SK-N-SH (cell line): ENCODE measurements around the gene LRSAM1. TPM values are rescaled to one million over a fixed set of nuclear protein-coding genes. Genes with fewer than 3 reads are reported as not detected.
A peak's percentile ranks its signal among the peaks of the same experiment; 100 is the strongest.

Experiments used
- CTCF ChIA-PET: fragments of 300-600, 350-600 bp; formaldehyde crosslinking; extraction: SDS; loops from one replicate; lab custom pipeline; 2021; lab: Yijun Ruan, JAX
- POLR2A ChIA-PET: fragments of 350-600 bp; sonication (Branson Sonifier 250); formaldehyde crosslinking; extraction: SDS; loops from one replicate; lab custom pipeline; 2020; ENCODE audit warnings: antibody characterized with exemption, inconsistent platforms; lab: Yijun Ruan, JAX
- DNase-seq: peaks from one replicate; pipeline ENCODE4 v3.0.0; 2012
- H2AFZ ChIP-seq: fragments of 200-600 bp; sonication (generic); 2 replicates; pipeline ENCODE4 v1.8.1; 2016; ENCODE audit warnings: antibody characterized with exemption, mild to moderate bottlenecking, low read depth
- H3F3A ChIP-seq: fragments of 200-600 bp; sonication (generic); replicated peaks from 2 replicates; pipeline ENCODE3; 2016; ENCODE audit warnings: antibody characterized with exemption, mild to moderate bottlenecking; ENCODE audit not compliant: insufficient read depth
- H3K27ac ChIP-seq, 2 experiments: fragments of 200-500 bp in 1 of 2; fragments of 200-600 bp in 1 of 2; sonication (Bioruptor generic) in 1 of 2; sonication (generic), shearing (Covaris generic) in 1 of 2; 2 replicates each; pipeline versions ENCODE4 v1.5.1 to v1.6.1; 2014 to 2016; ENCODE audit warnings: low read depth in 2 of 2, inconsistent platforms in 1 of 2, low read length in 1 of 2, mild to moderate bottlenecking in 1 of 2, mixed read lengths in 1 of 2
- H3K27me3 ChIP-seq: fragments of 200-600 bp; sonication (generic), shearing (Covaris generic); 2 replicates; pipeline ENCODE4 v1.6.1; 2016; ENCODE audit warnings: mixed run types; ENCODE audit not compliant: insufficient read depth
- H3K36me3 ChIP-seq, 2 experiments: fragments of 200-500 bp in 1 of 2; fragments of 200-600 bp in 1 of 2; sonication (Bioruptor generic) in 1 of 2; sonication (generic) in 1 of 2; replicated peaks in 1 of 2; 2 replicates each; pipeline versions ENCODE3 to v1.5.1; 2014 to 2016; ENCODE audit warnings: low read length in 1 of 2, mild to moderate bottlenecking in 1 of 2; ENCODE audit not compliant: insufficient read depth in 2 of 2, control insufficient read depth in 1 of 2
- H3K4me1 ChIP-seq, 2 experiments: fragments of 200-500 bp in 1 of 2; fragments of 200-600 bp in 1 of 2; sonication (Bioruptor generic) in 1 of 2; sonication (generic), shearing (Covaris generic) in 1 of 2; 2 replicates each; pipeline versions ENCODE4 v1.5.1 to v1.6.1; 2014 to 2016; ENCODE audit warnings: low read depth in 1 of 2, low read length in 1 of 2, mixed run types in 1 of 2; ENCODE audit not compliant: insufficient read depth in 2 of 2, control insufficient read depth in 1 of 2
- H3K4me2 ChIP-seq: fragments of 200-600 bp; sonication (generic), shearing (Covaris generic); 2 replicates; pipeline ENCODE4 v1.6.1; 2017; ENCODE audit warnings: mixed run types
- H3K4me3 ChIP-seq, 2 experiments: fragments of 200-500 bp in 1 of 2; fragments of 200-600 bp in 1 of 2; sonication (Bioruptor generic) in 1 of 2; sonication (generic), shearing (Covaris generic) in 1 of 2; 2 replicates each; pipeline versions ENCODE4 v1.5.1 to v1.8.1; 2014 to 2016; ENCODE audit warnings: low read depth in 2 of 2, inconsistent platforms in 1 of 2, low read length in 1 of 2, mild to moderate bottlenecking in 1 of 2, mixed read lengths in 1 of 2, moderate library complexity in 1 of 2
- H3K79me2 ChIP-seq: fragments of 200-600 bp; sonication (generic); 2 replicates; pipeline ENCODE4 v1.8.1; 2017; ENCODE audit warnings: mild to moderate bottlenecking; ENCODE audit not compliant: insufficient read depth
- H3K9ac ChIP-seq: fragments of 200-600 bp; sonication (generic); 2 replicates; pipeline ENCODE4 v1.6.1; 2017; ENCODE audit warnings: mixed run types
- H3K9me2 ChIP-seq: fragments of 200-600 bp; sonication (generic); 2 replicates; pipeline ENCODE4 v1.6.1; 2017; ENCODE audit warnings: mixed run types
- H3K9me3 ChIP-seq: fragments of 200-600 bp; sonication (generic); 2 replicates; pipeline ENCODE4 v1.6.1; 2017; ENCODE audit warnings: mixed run types, mild to moderate bottlenecking, moderate library complexity
- H4K20me1 ChIP-seq: fragments of 200-600 bp; sonication (generic); 2 replicates; pipeline ENCODE4 v1.6.1; 2017; ENCODE audit warnings: mild to moderate bottlenecking, mixed run types; ENCODE audit not compliant: insufficient read depth
- CHD2 ChIP-seq: fragments of 150-350 bp; IDR thresholded peaks from 2 replicates; pipeline ENCODE4 v1.6.1; 2018; ENCODE audit warnings: low read length; ENCODE audit not compliant: partially characterized antibody
- CTCF ChIP-seq: fragments of 200-600 bp; sonication (generic); IDR thresholded peaks from 2 replicates; pipeline ENCODE4 v1.6.1; 2017; ENCODE audit warnings: antibody characterized with exemption, mild to moderate bottlenecking, moderate library complexity
- ELF1 ChIP-seq: IDR thresholded peaks from 2 replicates; pipeline ENCODE4 v1.4.0; 2012
- EP300 ChIP-seq, 2 experiments: IDR thresholded peaks; 2 replicates each; pipeline versions ENCODE4 v1.4.0 to v1.6.1; 2012; ENCODE audit warnings: borderline replicate concordance in 1 of 2, low read depth in 1 of 2, low read length in 1 of 2
- EZH2phosphoT487 ChIP-seq: fragments of 200-600 bp; sonication (generic); IDR thresholded peaks from 2 replicates; pipeline ENCODE4 v1.6.1; 2017; ENCODE audit warnings: low read depth, mixed run types, mild to moderate bottlenecking, antibody characterized with exemption, moderate library complexity, borderline replicate concordance
- FOXJ3 ChIP-seq: sonication (generic); formaldehyde crosslinking; IDR thresholded peaks from 2 replicates; pipeline ENCODE4 v1.5.1; 2020; ENCODE audit warnings: mild to moderate bottlenecking, missing genetic modification reagents
- FOXM1 ChIP-seq: IDR thresholded peaks from 2 replicates; pipeline ENCODE4 v1.4.0; 2012; ENCODE audit warnings: low read depth, mild to moderate bottlenecking
- GABPA ChIP-seq: IDR thresholded peaks from 2 replicates; pipeline ENCODE4 v1.4.0; 2012; ENCODE audit warnings: low read depth, mild to moderate bottlenecking
- JUND ChIP-seq: IDR thresholded peaks from 2 replicates; pipeline ENCODE4 v1.4.0; 2012
- MEF2A ChIP-seq: IDR thresholded peaks from 2 replicates; pipeline ENCODE4 v1.4.0; 2012; ENCODE audit warnings: low read depth, borderline replicate concordance
- MXI1 ChIP-seq: IDR thresholded peaks from 2 replicates; pipeline ENCODE4 v1.6.1; 2012; ENCODE audit warnings: mild to moderate bottlenecking, low read depth, low read length, improper control_type of control experiment
- NFIC ChIP-seq: IDR thresholded peaks from 2 replicates; pipeline ENCODE4 v1.4.0; 2012; ENCODE audit warnings: borderline replicate concordance
- NRF1 ChIP-seq: IDR thresholded peaks from 2 replicates; pipeline ENCODE4 v1.6.1; 2012; ENCODE audit warnings: low read depth, mild to moderate bottlenecking, low read length
- POLR2AphosphoS5 ChIP-seq: IDR thresholded peaks from 2 replicates; pipeline ENCODE4 v1.6.1; 2012; ENCODE audit warnings: low read depth, low read length
- RAD21 ChIP-seq: IDR thresholded peaks from 2 replicates; pipeline ENCODE4 v1.6.1; 2012; ENCODE audit warnings: mild to moderate bottlenecking, low read length
- RCOR1 ChIP-seq: fragments of 150-350 bp; IDR thresholded peaks from 2 replicates; pipeline ENCODE4 v1.6.1; 2017; ENCODE audit warnings: antibody characterized with exemption, low read length
- RFX5 ChIP-seq: IDR thresholded peaks from 2 replicates; pipeline ENCODE4 v1.6.1; 2012; ENCODE audit warnings: mild to moderate bottlenecking, improper control_type of control experiment, low read length
- RXRA ChIP-seq: IDR thresholded peaks from 2 replicates; pipeline ENCODE4 v1.4.0; 2012; ENCODE audit warnings: low read depth, mild to moderate bottlenecking, borderline replicate concordance
- SMC3 ChIP-seq: IDR thresholded peaks from 2 replicates; pipeline ENCODE4 v1.6.1; 2012; ENCODE audit warnings: low read depth, low read length, improper control_type of control experiment
- TCF12 ChIP-seq: IDR thresholded peaks from 2 replicates; pipeline ENCODE4 v1.4.0; 2012
- TEAD4 ChIP-seq: IDR thresholded peaks from 2 replicates; pipeline ENCODE4 v1.4.0; 2012; ENCODE audit warnings: mild to moderate bottlenecking, borderline replicate concordance; ENCODE audit not compliant: insufficient read depth
- YY1 ChIP-seq: IDR thresholded peaks from 2 replicates; pipeline ENCODE4 v1.4.0; 2012; ENCODE audit warnings: low read depth, mild to moderate bottlenecking
- WGBS: methylation state at CpG from one replicate; pipeline ENCODE4 v1.1.6; 2017; ENCODE audit warnings: low lambda C conversion rate; 5-methylcytosine and 5-hydroxymethylcytosine counted together
- polyA plus RNA-seq, 3 experiments: library from polyadenylated mRNA; depleted of rRNA; stranded (reverse); fragments of >200 nt; gene quantifications; 2 replicates each; pipeline ENCODE4 v1.2.3, GENCODE V29; 2012
- TF ChIP-seq, protein P1 (sequence below): IDR thresholded peaks from 2 replicates; pipeline ENCODE4; 2012
- TF ChIP-seq, protein P2 (sequence below): IDR thresholded peaks from 2 replicates; pipeline ENCODE4 v1.4.0; 2012; ENCODE audit warnings: low read depth

LRSAM1 gene
- polyA plus RNA-seq, 1 of the 3 experiments (the other 2 are of a cell fraction), result 8.0 TPM

GRCh38 chr9:127424676-127424999 is 26.7 kb upstream of the LRSAM1 start (continued):
- TF ChIP-seq, protein P1, sequence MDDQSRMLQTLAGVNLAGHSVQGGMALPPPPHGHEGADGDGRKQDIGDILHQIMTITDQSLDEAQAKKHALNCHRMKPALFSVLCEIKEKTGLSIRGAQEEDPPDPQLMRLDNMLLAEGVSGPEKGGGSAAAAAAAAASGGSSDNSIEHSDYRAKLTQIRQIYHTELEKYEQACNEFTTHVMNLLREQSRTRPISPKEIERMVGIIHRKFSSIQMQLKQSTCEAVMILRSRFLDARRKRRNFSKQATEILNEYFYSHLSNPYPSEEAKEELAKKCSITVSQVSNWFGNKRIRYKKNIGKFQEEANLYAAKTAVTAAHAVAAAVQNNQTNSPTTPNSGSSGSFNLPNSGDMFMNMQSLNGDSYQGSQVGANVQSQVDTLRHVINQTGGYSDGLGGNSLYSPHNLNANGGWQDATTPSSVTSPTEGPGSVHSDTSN, result no peak

- 100% methylated on average over 2 of the region's 2 CpGs for WGBS
Measured at GRCh38 chr9:127426756-127427155, 24.6 kb upstream of the LRSAM1 start.

DNA sequence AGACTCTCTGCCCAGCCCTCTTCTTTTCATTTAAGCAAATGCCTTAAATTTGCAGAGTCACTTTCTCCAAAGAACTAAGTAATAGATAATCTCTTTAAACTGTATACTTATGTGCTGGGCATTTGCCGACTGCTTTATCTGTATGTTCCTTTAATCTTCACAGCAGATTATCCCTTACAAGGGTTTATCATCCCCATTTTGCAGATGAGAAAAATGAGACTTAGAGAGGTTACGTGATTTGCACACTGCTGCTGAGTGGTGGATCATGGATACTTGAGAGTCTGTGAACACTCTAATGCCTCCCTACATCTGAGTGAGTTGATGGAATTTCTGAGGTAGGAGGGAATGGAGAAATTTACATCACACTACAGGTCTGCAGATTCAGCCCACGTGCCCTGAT is 23.0 kb upstream of the LRSAM1 start:
- Histone ChIP-seq H2AFZ (no peak overlapping the region), H3K4me1 (peaks cover 0 to 6% of the 10 kb centered on the region in 2 experiments; a peak in 2 of 4 replicates), H3F3A (no peaks in the 10 kb centered on the region), H3K4me2 (no peak overlapping the region), H3K4me3 (no peak overlapping the region), H4K20me1 (peaks cover 16% of the 10 kb centered on the region; the same call in 1 of the 2 replicates), H3K9ac (no peak overlapping the region), H3K79me2 (peaks cover 88% of the 10 kb centered on the region), H3K27me3 (no peaks in the 10 kb centered on the region), H3K36me3 (peaks cover 20 to 46% of the 10 kb centered on the region in 2 experiments), H3K9me2 (no peaks in the 10 kb centered on the region), H3K27ac (no peak overlapping the region), H3K9me3 (no peaks in the 10 kb centered on the region)
- DNase-seq, result no peak
- POLR2A ChIA-PET, result no interaction called here
- TF ChIP-seq TCF12 (no peak), RCOR1 (no peak), EP300 (IDR thresholded peaks at IDR 0.05; ENCODE audit: borderline replicate concordance in 1 of 2, low read depth in 1 of 2, low read length in 1 of 2) (no peak), EZH2phosphoT487 (no peak), YY1 (no peak), CHD2 (no peak), ELF1 (no peak), JUND (no peak), RFX5 (no peak), NFIC (no peak), GABPA (no peak), FOXM1 (no peak), NRF1 (no peak), POLR2AphosphoS5 (no peak), MXI1 (no peak), SMC3 (no peak)
- TF ChIP-seq, protein P2, sequence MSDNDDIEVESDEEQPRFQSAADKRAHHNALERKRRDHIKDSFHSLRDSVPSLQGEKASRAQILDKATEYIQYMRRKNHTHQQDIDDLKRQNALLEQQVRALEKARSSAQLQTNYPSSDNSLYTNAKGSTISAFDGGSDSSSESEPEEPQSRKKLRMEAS, result no peak
- 97% methylated on average over 3 of the region's 3 CpGs for WGBS
- CTCF ChIA-PET, result no interaction called here

More at GRCh38 chr9:127426756-127427155, 24.6 kb upstream of the LRSAM1 start:
- H3K9me3 ChIP-seq, result no peaks in the 10 kb centered on the region
- DNase-seq, result no peak
- H3K27me3 ChIP-seq, result no peaks in the 10 kb centered on the region
- peaks cover 15 to 34% of the 10 kb centered on the region in 2 experiments for H3K36me3 ChIP-seq
- ChIA-PET POLR2A (no interaction called here), CTCF (no interaction called here)
- TF ChIP-seq TEAD4 (no peak), MXI1 (no peak), CTCF (no peak), NRF1 (no peak), FOXM1 (no peak), POLR2AphosphoS5 (no peak), EZH2phosphoT487 (no peak), MEF2A (no peak), NFIC (no peak), JUND (no peak), RAD21 (no peak), ELF1 (no peak), TCF12 (no peak), GABPA (no peak), SMC3 (no peak), FOXJ3 (CRISPR knock-in tag) (no peak), CHD2 (no peak), RXRA (no peak)
- no peak overlapping the region for H2AFZ ChIP-seq
- no peaks in the 10 kb centered on the region for H3K9me2 ChIP-seq
- 0 out of 4 replicates have a peak overlapping the region, but pooled peaks of 1 of the 2 experiments have one; percentile 3 for H3K4me3 ChIP-seq
- H3K27ac ChIP-seq, result no peak overlapping the region
- peaks cover 10% of the 10 kb centered on the region; the same call in 1 of the 2 replicates for H4K20me1 ChIP-seq
- H3K9ac ChIP-seq, result no peak overlapping the region
- H3F3A ChIP-seq, result no peaks in the 10 kb centered on the region
- peaks cover 90% of the 10 kb centered on the region for H3K79me2 ChIP-seq
- H3K4me2 ChIP-seq, result no peak overlapping the region
- H3K4me1 ChIP-seq, result peaks cover 7 to 18% of the 10 kb centered on the region in 2 experiments; a peak in 3 of 4 replicates
